ENCODE results near the gene NLRP12. TPM values are rescaled to one million over a fixed set of nuclear protein-coding genes. Genes with fewer than 3 reads are reported as not detected.
"Not testable (repeated sequence)": the region's sequence is repeated elsewhere in the genome, so short reads cannot be mapped to it uniquely, and the experiment has no call there.

The NLRP12 gene
- total RNA-seq, 1 experiment from 2014 or later: not detected

DNA sequence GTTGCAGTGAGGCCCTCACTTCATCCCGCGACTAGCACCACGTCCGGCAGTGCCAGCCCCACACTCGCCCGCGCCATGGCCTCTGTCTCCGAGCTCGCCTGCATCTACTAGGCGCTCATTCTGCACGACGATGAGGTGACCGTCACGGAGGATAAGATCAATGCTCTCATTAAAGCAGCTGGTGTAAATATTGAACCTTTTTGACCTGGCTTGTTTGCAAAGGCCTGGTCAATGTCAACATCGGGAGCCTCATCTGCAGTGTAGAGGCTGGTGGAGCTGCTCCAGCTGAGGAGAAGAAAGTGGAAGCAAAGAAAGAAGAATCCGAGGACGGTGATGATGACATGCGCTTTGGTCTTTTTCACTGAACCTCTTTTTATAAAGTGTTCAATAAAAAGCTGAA lies 48.6 kb downstream of the NLRP12 start:
- Histone ChIP-seq H3K9me3 (replicated peaks) (no peaks in the 10 kb centered on the region), H3K36me3 (no peaks in the 10 kb centered on the region), H3K27ac (no peak overlapping the region), H3K27me3 (no peaks in the 10 kb centered on the region), H3K4me1 (no peaks in the 10 kb centered on the region), H3K4me3 (no peak overlapping the region)
- no peak for DNase-seq

DNA sequence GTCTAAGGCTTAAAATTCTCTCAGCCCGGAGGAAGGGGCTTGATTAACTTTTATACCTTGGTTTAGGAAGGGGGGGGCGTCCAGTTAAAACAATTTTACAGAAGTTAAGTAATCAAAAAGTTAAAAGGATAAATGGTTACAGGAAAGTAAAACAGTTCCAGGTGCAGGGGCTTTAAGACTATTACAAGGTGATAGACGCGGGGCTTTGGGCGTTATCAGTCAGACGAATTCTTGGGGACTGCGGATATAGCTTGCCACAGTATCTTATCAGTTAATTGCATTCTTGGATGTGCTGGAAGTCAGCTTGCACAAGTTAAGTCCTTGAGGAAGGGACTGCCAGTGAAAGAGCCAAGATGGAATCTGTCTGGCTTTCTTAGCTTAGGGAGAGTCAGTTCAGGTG lies 49.6 kb downstream of the NLRP12 start:
- not testable (repeated sequence) for H3K27ac ChIP-seq; H3K27me3 ChIP-seq; H3K4me3 ChIP-seq; DNase-seq; H3K4me1 ChIP-seq; H3K36me3 ChIP-seq; H3K9me3 ChIP-seq (replicated peaks)

DNA sequence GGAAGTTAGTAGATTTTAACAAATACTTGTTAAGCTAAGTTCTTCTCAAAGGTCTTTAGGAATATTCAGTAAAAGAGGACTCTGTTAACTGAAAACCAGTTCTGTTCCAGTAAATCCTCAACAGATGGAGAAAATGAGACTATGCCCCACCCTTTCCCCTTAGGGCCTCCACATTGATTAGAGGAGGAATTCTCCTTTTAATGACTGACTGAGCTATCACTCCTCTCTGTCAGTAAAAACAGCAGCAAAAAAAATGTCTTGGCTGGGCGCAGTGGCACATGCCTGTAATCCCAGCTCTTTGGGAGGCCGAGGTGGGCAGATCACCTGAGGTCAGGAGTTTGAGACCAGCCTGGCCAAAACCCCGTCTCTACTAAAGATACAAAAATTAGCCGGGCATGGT lies 50.1 kb downstream of the NLRP12 start:
- H3K4me1 ChIP-seq: no peaks in the 10 kb centered on the region
- H3K9me3 ChIP-seq (replicated peaks): no peaks in the 10 kb centered on the region
- no peak for DNase-seq
- H3K27me3 ChIP-seq: no peaks in the 10 kb centered on the region
- H3K27ac ChIP-seq: no peak overlapping the region
- H3K36me3 ChIP-seq: no peaks in the 10 kb centered on the region
- no peak overlapping the region for H3K4me3 ChIP-seq

DNA sequence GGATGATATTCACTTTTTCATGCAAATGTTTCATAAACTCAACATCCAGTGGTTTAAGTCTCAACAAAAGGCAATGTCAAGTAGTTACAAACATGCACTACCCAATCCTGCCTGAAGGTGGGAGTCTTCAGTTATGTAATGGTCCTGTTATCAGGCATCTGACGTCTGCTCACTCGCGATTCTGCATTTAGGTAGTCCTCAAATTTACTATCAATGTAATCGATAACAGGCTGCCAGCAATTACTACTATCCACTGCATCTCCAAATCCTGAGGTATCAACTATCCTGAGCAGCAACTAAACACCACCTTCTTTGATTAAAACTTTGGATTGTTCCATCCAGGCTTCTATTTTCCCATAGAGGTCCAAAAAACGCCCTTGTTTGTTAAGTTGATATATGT lies 51.2 kb downstream of the NLRP12 start:
- no peaks in the 10 kb centered on the region for H3K27me3 ChIP-seq
- peak; percentile 42 to 63 for DNase-seq
- H3K4me3 ChIP-seq: no peak overlapping the region
- H3K27ac ChIP-seq: no peak overlapping the region
- H3K9me3 ChIP-seq (replicated peaks): no peaks in the 10 kb centered on the region
- H3K36me3 ChIP-seq: no peaks in the 10 kb centered on the region
- H3K4me1 ChIP-seq: no peaks in the 10 kb centered on the region

DNA sequence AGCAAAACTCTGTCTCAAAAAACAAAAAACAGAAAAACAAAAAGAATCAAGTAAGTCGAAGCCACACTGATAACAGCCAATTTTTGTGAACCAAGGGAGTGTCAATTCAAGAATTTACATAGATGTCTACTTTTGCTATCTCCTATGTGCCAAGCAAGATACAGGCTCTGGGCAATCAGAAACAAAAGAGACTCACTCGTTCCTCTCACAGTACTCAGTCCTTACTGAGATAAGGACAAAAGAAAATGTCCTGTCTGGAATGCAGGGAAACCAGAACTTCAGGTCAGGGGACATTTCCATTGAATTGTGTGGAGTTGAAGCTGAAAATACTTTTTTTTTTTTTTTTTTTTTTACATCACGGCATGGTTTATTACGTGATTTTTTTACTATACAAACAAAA lies 53.0 kb downstream of the NLRP12 start:
- no peak overlapping the region for H3K4me3 ChIP-seq
- DNase-seq: no peak
- no peaks in the 10 kb centered on the region for H3K4me1 ChIP-seq
- no peaks in the 10 kb centered on the region for H3K36me3 ChIP-seq
- H3K27ac ChIP-seq: no peak overlapping the region
- no peaks in the 10 kb centered on the region for H3K27me3 ChIP-seq
- H3K9me3 ChIP-seq (replicated peaks): no peaks in the 10 kb centered on the region

DNA sequence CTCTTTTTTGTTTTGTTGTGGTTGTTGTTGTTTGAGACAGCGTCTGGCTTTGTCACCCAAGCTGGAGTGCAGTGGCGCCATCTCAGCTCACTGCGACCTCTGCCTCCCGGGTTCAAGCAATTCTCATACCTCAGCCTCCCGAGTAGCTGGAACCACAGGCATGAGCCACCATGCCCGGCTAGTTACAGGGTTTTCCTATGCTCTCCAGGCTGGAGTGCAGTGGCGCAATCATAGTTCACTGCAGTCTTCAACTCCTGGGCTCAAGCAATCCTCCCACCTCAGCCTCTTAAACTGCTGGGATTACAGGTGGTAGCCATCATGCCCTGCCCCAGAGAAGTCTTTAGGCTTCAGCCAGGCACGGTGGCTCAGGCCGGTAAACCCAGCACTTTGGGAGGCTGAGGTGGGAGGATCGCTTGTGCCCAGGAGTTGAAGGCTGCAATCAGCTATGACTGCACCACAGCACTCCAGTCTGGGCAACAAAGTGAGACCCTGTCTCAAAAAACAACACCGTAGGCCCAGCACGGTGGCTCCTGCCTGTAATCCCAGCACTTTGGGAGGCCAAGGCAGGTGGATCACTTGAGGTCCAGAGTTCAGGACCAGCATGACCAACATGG lies 54.3 kb downstream of the NLRP12 start:
- H3K27ac ChIP-seq; H3K9me3 ChIP-seq (replicated peaks); H3K4me3 ChIP-seq; H3K4me1 ChIP-seq; DNase-seq; H3K27me3 ChIP-seq; H3K36me3 ChIP-seq: not testable (repeated sequence)

DNA sequence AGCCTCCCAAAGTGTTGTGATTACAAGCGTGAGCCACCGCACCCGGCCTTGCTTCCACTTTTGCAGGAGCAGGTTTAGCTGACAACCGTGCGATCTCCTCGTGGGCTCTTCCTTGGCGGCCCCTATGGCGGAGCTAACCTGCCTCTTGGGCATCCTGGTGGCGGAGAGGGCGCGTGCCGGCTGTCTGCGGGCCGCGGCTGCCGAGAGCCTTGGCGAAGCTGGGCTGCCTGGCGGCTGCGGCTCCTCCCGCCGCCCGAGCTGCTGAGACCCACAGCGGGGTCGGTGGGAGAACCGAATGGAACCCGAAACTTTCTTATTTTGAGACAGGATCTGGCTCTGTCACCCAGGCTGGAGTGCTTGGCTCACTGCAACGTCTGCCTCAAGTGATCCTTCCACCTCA lies 55.7 kb downstream of the NLRP12 start:
- no peak for DNase-seq
- Histone ChIP-seq H3K4me3 (no peak overlapping the region), H3K27me3 (no peaks in the 10 kb centered on the region), H3K36me3 (no peaks in the 10 kb centered on the region), H3K27ac (no peak overlapping the region), H3K4me1 (no peaks in the 10 kb centered on the region), H3K9me3 (replicated peaks) (no peaks in the 10 kb centered on the region)

GRCh38 chr19:53758991-53759390 lies 65.1 kb downstream of the NLRP12 start:
- H3K4me3 ChIP-seq, H3K36me3 ChIP-seq, DNase-seq: not testable (repeated sequence)

More at GRCh38 chr19:53758991-53759390, 65.1 kb downstream of the NLRP12 start:
- not testable (repeated sequence) for H3K9me3 ChIP-seq (replicated peaks); H3K4me1 ChIP-seq; H3K27ac ChIP-seq; H3K27me3 ChIP-seq

Other genes starting within 250 kb of the NLRP12 start
- gene DPRX, start 192.3 kb downstream of the NLRP12 start, total RNA-seq (2014; rRNA removed; shearing (Covaris generic)): not detected in 2 replicates
- 32.5 and 34.1 TPM in 2 replicates for gene MYADM, start 43.6 kb upstream of the NLRP12 start, total RNA-seq (2014; rRNA removed; shearing (Covaris generic))
- 0.06 TPM in 1 of 2 replicates, not detected in the other for gene PRKCG, start 57.9 kb upstream of the NLRP12 start, total RNA-seq (2014; rRNA removed; shearing (Covaris generic))
- gene CACNG7, start 85.0 kb upstream of the NLRP12 start, total RNA-seq (2014; rRNA removed; shearing (Covaris generic)): not detected in 2 replicates
- gene CACNG8, start 138.6 kb upstream of the NLRP12 start, total RNA-seq (2014; rRNA removed; shearing (Covaris generic)): not detected in 2 replicates
- gene CACNG6, start 167.3 kb upstream of the NLRP12 start, total RNA-seq (2014; rRNA removed; shearing (Covaris generic)): 0.76 and 2.0 TPM in 2 replicates
- not detected in 2 replicates for gene VSTM1, start 239.6 kb upstream of the NLRP12 start, total RNA-seq (2014; rRNA removed; shearing (Covaris generic))

Measured in SJCRH30 (cell line).